Measurements from ENCODE around the gene CEP290. TPM values are rescaled to one million over a fixed set of nuclear protein-coding genes. Genes with fewer than 3 reads are reported as not detected.
"Not testable (repeated sequence)": the region's sequence is repeated elsewhere in the genome, so short reads cannot be mapped to it uniquely, and the experiment has no call there.

The CEP290 gene
- total RNA-seq, 2 donors from 2014 or later: 17.8 to 21.4 TPM

DNA sequence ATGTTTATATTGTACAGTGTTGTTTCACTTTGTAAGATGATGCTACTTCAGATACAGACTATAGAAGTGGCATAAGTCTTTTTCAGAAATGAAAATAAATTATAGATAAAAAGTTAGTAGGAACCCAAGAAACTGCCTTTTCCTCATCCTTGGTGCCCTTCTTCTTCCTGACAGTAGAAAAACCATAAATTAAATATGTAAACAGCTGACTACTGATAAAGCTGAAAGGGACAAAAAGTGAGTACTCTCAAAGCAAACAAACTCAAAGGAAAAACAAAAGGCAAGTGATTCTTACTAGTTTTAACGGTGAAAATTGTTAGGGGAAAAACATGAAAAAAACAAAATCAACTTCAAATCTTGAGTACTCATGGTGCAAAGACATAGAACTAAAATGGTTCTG is 104.1 kb downstream of the CEP290 start:
- TF ChIP-seq, protein P1, sequence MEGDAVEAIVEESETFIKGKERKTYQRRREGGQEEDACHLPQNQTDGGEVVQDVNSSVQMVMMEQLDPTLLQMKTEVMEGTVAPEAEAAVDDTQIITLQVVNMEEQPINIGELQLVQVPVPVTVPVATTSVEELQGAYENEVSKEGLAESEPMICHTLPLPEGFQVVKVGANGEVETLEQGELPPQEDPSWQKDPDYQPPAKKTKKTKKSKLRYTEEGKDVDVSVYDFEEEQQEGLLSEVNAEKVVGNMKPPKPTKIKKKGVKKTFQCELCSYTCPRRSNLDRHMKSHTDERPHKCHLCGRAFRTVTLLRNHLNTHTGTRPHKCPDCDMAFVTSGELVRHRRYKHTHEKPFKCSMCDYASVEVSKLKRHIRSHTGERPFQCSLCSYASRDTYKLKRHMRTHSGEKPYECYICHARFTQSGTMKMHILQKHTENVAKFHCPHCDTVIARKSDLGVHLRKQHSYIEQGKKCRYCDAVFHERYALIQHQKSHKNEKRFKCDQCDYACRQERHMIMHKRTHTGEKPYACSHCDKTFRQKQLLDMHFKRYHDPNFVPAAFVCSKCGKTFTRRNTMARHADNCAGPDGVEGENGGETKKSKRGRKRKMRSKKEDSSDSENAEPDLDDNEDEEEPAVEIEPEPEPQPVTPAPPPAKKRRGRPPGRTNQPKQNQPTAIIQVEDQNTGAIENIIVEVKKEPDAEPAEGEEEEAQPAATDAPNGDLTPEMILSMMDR (IDR thresholded peaks at IDR 0.05): no peak
- H3K4me3 ChIP-seq: no peak overlapping the region
- no peaks in the 10 kb centered on the region for H3K27me3 ChIP-seq (replicated peaks; ENCODE audit: insufficient read depth)
- peaks cover 18 to 60% of the 10 kb centered on the region in 2 donors for H3K4me1 ChIP-seq (ENCODE audit: control insufficient read depth in 1 of 2, low read depth in 2 of 2)
- no peaks in the 10 kb centered on the region for H3K9me3 ChIP-seq
- ATAC-seq (ENCODE audit: insufficient number of reproducible peaks, low FRiP score, low read depth) (no peak), DNase-seq (ENCODE audit: low spot score) (no peak)
- H3K27ac ChIP-seq: no peak overlapping the region
- no peaks in the 10 kb centered on the region for H3K36me3 ChIP-seq

DNA sequence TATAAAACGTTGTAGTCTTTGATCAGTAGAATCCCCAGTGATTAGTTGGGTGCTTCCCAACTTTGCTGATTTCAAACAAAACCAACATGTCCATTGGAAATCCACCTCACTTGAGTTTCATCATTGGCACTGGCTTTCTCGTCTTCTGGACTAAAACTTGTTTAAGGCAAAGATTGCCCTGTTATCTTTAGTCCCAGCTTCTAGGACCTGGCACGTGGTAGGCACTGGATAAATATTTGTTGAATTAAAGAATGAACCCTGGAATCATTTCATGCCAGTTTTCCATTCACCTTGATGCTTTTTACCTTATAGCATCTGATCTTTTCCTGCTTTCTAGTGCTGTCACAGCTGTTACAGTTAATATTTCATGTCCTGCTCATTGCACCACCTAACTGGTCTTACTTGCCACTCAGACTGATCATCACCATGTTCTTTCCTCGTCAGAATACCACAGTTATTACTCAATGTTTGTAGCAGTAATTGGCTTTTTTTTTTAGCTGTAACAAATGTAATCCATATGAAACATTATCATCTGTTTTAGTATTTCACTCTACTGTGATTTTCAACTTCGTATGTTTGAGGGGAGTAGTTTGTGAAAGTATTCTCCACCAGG is 105.4 kb downstream of the CEP290 start:
- ATAC-seq (ENCODE audit: insufficient number of reproducible peaks, low FRiP score, low read depth): no peak
- no peak overlapping the region for H3K27ac ChIP-seq
- TF ChIP-seq, protein P1 (IDR thresholded peaks at IDR 0.05): no peak

DNA sequence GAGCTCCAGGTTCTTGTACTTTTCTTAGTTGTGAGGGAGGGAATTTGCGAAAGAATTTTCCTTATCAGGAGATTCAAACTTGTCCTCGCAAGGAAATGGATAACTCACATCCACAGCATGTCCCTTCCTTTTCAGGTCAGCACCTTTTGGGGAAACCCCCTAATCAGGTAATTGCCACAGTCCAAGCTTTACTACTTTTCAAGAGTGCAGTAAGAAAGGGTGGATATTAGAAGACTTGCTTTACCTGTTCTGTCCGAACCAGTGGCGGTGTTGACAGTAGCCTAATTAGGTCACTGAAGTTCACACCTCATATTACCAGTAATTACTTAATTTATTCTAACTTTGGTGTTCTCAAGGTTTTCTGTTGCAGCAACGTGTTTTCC is 106.0 kb downstream of the CEP290 start:
- Histone ChIP-seq H3K9me3 (no peaks in the 10 kb centered on the region), H3K4me3 (peak overlapping the region; percentile 98), H3K4me1 (ENCODE audit: control insufficient read depth in 1 of 2, low read depth in 2 of 2) (peaks cover 18 to 55% of the 10 kb centered on the region in 2 donors), H3K27ac (peak overlapping the region; percentile 68 to 75), H3K27me3 (replicated peaks; ENCODE audit: insufficient read depth) (no peaks in the 10 kb centered on the region), H3K36me3 (no peaks in the 10 kb centered on the region)
- no peak for DNase-seq (ENCODE audit: low spot score)
- TF ChIP-seq, protein P1 (IDR thresholded peaks at IDR 0.05): no peak
- no peak for ATAC-seq (ENCODE audit: insufficient number of reproducible peaks, low FRiP score, low read depth)

More for the DNA sequence above, 105.4 kb downstream of the CEP290 start:
- DNase-seq (ENCODE audit: low spot score): no peak
- H3K4me3 ChIP-seq: peak overlapping the region; percentile 98
- H3K36me3 ChIP-seq: no peaks in the 10 kb centered on the region
- H3K27me3 ChIP-seq (replicated peaks; ENCODE audit: insufficient read depth): no peaks in the 10 kb centered on the region
- H3K9me3 ChIP-seq: no peaks in the 10 kb centered on the region
- H3K4me1 ChIP-seq (ENCODE audit: control insufficient read depth in 1 of 2, low read depth in 2 of 2): peaks cover 18 to 55% of the 10 kb centered on the region in 2 donors

DNA sequence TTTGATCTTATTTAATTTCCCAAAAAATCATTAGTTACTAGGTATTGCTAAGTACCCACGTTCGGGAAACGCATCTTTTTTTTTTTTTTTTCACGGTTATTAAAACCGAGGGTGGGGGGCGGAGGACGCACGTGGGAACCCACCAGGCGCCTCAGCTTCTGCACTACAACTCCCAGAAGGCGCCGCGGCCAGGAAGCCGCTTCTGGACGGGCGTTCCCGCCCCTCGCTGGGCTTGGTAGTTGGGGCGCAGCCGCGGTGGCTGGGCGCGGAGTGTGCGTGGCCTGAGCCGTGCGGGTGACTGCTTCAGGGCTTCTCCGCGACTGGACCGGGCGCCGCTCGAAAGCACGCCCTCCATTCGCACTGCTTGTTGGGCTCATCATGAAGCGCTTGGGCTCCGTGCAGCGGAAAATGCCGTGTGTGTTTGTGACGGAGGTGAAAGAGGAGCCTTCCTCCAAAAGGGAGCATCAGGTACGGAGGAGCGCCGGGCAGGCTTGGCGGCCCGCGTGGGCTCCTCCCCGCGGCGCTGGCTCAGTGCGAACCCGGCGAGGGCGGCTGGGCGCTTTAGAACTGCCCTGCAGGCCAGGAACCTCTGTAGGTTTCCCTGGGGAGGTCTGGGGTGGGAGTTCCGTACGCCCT is 106.5 kb downstream of the CEP290 start:
- Histone ChIP-seq H3K9me3 (no peaks in the 10 kb centered on the region), H3K36me3 (no peaks in the 10 kb centered on the region), H3K4me1 (ENCODE audit: control insufficient read depth in 1 of 2, low read depth in 2 of 2) (peaks cover 18 to 53% of the 10 kb centered on the region in 2 donors), H3K27ac (peak overlapping the region; percentile 68 to 75), H3K4me3 (peak overlapping the region; percentile 98), H3K27me3 (replicated peaks; ENCODE audit: insufficient read depth) (no peaks in the 10 kb centered on the region)
- TF ChIP-seq, protein P1 (IDR thresholded peaks at IDR 0.05): no peak
- DNase-seq (ENCODE audit: low spot score): peak; percentile 78
- peak; percentile 71 for ATAC-seq (ENCODE audit: insufficient number of reproducible peaks, low FRiP score, low read depth)

DNA sequence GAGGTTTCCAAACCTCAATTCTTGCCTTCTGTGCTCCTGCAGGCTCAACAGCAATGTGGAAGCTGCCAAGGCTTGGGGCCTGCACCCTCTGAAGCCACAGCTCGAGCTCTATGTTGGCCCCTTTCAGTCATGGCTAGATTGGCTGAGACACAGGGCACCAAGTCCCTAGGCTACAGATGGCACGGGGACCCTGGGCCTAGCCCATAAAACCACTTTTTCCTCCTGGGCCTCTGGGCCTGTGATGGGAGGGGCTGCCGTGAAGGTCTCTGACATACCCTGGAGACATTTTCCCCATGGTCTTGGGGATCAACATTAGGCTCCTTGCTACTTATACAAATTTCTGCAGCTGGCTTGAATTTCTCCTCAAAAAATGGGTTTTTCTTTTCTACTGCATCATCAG is 110.7 kb downstream of the CEP290 start:
- H3K4me1 ChIP-seq (ENCODE audit: control insufficient read depth in 1 of 2, low read depth in 2 of 2): peaks cover 8 to 13% of the 10 kb centered on the region in 2 donors
- not testable (repeated sequence) for ATAC-seq (ENCODE audit: insufficient number of reproducible peaks, low FRiP score, low read depth); H3K36me3 ChIP-seq; DNase-seq (ENCODE audit: low spot score); H3K4me3 ChIP-seq; H3K9me3 ChIP-seq; H3K27me3 ChIP-seq (replicated peaks; ENCODE audit: insufficient read depth); H3K27ac ChIP-seq

Measured in thoracic aorta (tissue), 2 donors.